Ramos (cell line): Measurements from ENCODE around the gene GDF7.

ENCODE experiments used
- in situ Hi-C: fragments of 300-500 bp; cut with MboI; formaldehyde crosslinking; loops from one replicate; pipeline ENCODE4 v1.14.3; 2022; ENCODE audit warnings: low sequenced_read_pairs; ENCODE audit not compliant: unreplicated experiment

The GDF7 gene

GRCh38 chr2:20627712-20628380, 39.1 kb upstream of the GDF7 start:
- in situ Hi-C loops = loop anchor here (25.0 kb wide), 1 partner anchor 391 kb away; the partner anchor contains the start of gene SDC1

- in situ Hi-C loops = loop anchor here (25.0 kb wide), 1 partner anchor 392 kb away; the partner anchor contains the start of gene SDC1
Observed at GRCh38 chr2:20629181-20629580, 37.8 kb upstream of the GDF7 start.

- in situ Hi-C loops = loop anchor here (5.0 to 25.0 kb wide), 2 partner anchors 187 to 392 kb away; partner anchors contain the start of gene SDC1
Observed at GRCh38 chr2:20629581-20630171, 37.3 kb upstream of the GDF7 start.

GRCh38 chr2:20630967-20631366, 36.0 kb upstream of the GDF7 start:
- in situ Hi-C loops = loop anchor here (5.0 to 25.0 kb wide), 2 partner anchors 189 to 394 kb away; partner anchors contain the start of gene SDC1

GRCh38 chr2:20631617-20632307, 35.2 kb upstream of the GDF7 start:
- in situ Hi-C loops = loop anchor here (5.0 to 25.0 kb wide), 2 partner anchors 189 to 394 kb away; partner anchors contain the start of gene SDC1

GRCh38 chr2:20632446-20632990, 34.4 kb upstream of the GDF7 start:
- in situ Hi-C loops = loop anchor here (5.0 to 25.0 kb wide), 2 partner anchors 190 to 395 kb away; partner anchors contain the start of gene SDC1

- in situ Hi-C loops = loop anchor here (5.0 to 25.0 kb wide), 2 partner anchors 191 to 396 kb away; partner anchors contain the start of gene SDC1
Observed at GRCh38 chr2:20633001-20633400, 33.9 kb upstream of the GDF7 start.

- in situ Hi-C loops = loop anchor here (5.0 to 25.0 kb wide), 2 partner anchors 192 to 397 kb away; partner anchors contain the start of gene SDC1
Observed at GRCh38 chr2:20633794-20634506, 33.0 kb upstream of the GDF7 start.

- in situ Hi-C loops = loop anchor here (5.0 to 25.0 kb wide), 2 partner anchors 192 to 397 kb away; partner anchors contain the start of gene SDC1
Observed at GRCh38 chr2:20634507-20635112, 32.3 kb upstream of the GDF7 start.

- in situ Hi-C loops = loop anchor here (25.0 kb wide), 1 partner anchor 398 kb away; the partner anchor contains the start of gene SDC1
Observed at GRCh38 chr2:20635113-20635510, 31.8 kb upstream of the GDF7 start.

- in situ Hi-C loops = loop anchor here (25.0 kb wide), 1 partner anchor 399 kb away; the partner anchor contains the start of gene SDC1
Observed at GRCh38 chr2:20635675-20636584, 31.0 kb upstream of the GDF7 start.

GRCh38 chr2:20637147-20637546, 29.8 kb upstream of the GDF7 start:
- in situ Hi-C loops = loop anchor here (25.0 kb wide), 1 partner anchor 400 kb away; the partner anchor contains the start of gene SDC1

GRCh38 chr2:20638014-20638413, 28.9 kb upstream of the GDF7 start:
- in situ Hi-C loops = loop anchor here (25.0 kb wide), 1 partner anchor 401 kb away; the partner anchor contains the start of gene SDC1

GRCh38 chr2:20638646-20639430, 28.1 kb upstream of the GDF7 start:
- in situ Hi-C loops = loop anchor here (25.0 kb wide), 1 partner anchor 402 kb away; the partner anchor contains the start of gene SDC1

GRCh38 chr2:20640411-20641122, 26.4 kb upstream of the GDF7 start:
- in situ Hi-C loops = loop anchor here (25.0 kb wide), 1 partner anchor 403 kb away; the partner anchor contains the start of gene SDC1
